AG08396 (cell line): ENCODE results near the gene RPE.

Source experiments
- DNase-seq: peaks from one replicate; pipeline ENCODE4 v3.0.0; 2012; ENCODE audit warnings: low spot score, mixed read lengths

Gene RPE

GRCh38 chr2:210000464-210001324 is 1.7 kb upstream of the RPE start:
- DNase-seq: no peak

DNA sequence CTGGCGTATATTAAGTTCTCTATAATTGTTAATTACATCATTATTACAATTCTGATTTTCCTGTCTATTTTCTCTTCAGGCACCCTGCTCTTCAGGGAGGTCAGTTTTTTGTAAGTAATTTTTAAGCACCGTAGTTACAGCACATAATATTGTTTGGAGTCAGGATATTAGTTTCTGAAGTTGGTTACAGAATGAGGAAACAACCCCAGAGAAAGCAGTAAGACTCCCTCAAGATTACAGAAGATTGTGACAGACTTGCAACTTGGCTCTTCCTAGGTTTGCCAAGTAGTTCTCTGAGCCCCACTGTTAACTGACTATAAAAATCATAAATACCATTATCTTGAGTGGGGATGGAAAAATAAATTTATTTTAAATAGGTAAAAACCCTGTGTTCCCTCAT is 921 bp downstream of the RPE start:
- no peak for DNase-seq

- DNase-seq: no peak
These were observed 2.4 kb downstream of the RPE start for GRCh38 chr2:210004881-210005280.

DNA sequence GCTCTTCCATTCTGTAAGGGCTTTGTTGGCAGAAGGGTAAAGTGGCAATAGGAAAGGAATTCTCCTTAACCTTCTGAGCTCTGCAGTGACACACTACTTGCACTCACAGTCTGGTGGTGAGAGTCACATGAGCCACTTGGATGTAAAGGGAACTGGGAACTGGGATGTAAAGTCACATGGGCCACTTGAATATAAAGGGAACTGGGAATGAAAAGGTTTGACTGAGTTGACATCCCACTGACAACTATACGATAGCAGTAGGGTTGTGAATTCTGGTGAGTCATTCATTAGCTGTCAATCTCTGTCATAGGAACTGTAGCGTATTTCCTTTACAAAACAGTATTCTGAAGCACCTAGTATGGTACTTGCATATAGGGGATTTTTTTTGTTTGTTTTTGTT is 5.5 kb downstream of the RPE start:
- no peak for DNase-seq

DNA sequence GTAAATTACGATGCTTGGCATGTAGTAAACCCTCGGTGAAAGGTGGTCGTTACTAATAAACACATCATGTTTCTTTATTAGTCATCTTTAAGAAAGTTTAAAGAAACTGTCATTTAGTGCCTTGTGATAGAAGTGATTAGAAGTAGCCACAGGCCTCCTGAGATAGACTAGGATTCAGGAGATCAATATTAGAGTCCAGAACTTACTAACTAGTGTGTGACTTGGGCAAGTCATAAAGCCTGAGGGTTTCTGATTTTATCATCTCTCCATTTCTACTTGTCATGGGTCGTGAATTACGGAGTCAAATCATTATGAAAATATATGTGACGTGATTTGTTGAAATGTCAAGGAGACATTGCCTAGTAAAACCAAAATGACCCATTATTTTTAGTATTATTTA is 6.7 kb downstream of the RPE start:
- no peak for DNase-seq

DNA sequence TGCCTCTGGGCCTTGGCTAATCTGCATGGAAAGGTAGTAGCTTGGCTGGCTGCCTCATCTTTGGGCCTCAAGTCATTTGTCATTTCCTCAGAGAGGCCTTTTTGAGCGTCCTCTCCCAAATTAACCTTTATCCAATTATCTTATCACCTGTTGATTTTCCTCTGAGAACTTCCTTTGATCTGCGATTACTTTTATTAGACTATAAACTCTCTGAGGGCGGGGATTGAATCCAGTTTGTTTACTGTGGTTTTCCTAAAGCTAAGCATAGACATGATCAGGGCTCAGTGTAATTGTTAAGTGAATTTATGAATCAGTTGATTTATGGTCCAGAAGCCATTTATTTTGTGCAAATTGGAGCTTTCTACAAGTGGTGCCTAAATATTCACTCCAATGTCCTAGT is 7.5 kb downstream of the RPE start:
- DNase-seq: no peak

DNA sequence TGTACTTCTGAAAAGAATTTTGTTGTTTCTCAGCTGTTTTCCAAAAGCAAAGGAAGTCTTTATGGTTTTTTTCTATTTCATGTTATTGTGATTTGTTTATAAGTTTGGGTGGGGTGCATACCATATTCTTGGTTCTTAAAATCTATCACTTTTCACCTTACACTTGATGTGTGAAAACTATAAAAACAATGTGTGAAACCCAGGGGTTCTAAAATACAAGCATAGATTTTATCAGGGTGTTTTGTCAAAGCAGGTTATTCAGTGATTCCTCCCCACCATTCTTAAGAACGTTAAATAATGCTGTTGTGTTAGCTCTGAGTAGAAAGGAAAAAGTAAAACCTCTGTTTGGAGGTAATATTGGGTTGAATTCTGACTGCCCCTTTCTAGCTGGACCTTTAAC is 17.7 kb downstream of the RPE start:
- no peak for DNase-seq

DNA sequence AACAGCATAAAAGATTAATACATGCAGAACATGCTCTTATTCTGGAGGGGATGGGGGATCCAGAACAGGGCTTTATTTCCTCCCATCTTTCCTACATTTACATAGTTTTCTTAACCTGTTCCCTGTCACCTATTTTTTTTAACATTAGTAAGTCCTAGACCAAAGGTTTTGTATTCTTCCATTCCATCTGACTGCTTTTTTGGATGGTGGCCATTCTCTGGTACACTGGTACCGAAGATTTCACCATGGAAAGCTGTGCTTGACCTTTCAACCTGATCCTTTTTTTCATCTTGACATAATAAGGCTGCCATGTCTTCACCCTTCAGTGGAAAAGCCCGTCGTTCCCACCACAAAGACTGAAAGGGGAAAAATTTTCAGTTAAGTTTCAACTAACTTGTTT is 20.4 kb downstream of the RPE start:
- no peak for DNase-seq

DNA sequence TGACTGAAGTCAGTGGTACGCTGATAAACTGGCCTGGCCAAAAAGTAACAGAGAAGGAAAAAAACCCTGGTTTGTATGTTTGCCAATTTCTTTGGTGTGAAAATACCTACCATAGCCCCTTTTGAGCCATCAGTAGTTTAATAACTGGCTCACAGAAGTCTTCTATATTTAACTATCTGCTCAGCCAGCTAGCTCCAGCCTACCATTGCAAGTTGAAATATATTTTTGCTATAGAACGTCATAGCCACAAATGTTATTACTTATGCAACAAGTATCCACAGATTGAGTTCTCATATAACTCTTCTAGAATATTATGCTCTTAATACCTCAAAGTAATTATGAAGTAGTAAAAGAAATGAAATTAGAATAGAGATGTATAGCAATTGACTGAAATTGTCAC is 25.2 kb downstream of the RPE start:
- no peak for DNase-seq

DNA sequence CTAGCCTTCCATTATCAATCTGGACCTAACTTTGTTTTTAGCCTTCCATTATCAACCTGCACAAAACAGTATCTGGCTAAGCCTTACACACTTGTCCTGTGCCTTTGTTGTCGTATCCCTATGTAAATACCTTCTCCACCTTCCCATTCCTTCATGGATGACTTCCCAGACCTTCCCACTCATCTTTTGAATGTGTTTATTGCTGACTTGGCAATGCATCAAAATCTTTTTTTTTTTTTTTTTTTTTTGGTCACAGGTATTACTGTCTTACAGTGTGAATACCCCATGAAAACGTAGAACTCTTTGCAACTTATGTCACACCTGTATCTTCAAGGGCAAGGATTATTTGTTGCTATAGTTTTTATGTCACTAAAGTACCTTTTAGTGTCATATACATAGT is 25.7 kb downstream of the RPE start:
- DNase-seq: no peak

- DNase-seq: no peak
These were observed 31.7 kb downstream of the RPE start for GRCh38 chr2:210034087-210034683.

DNA sequence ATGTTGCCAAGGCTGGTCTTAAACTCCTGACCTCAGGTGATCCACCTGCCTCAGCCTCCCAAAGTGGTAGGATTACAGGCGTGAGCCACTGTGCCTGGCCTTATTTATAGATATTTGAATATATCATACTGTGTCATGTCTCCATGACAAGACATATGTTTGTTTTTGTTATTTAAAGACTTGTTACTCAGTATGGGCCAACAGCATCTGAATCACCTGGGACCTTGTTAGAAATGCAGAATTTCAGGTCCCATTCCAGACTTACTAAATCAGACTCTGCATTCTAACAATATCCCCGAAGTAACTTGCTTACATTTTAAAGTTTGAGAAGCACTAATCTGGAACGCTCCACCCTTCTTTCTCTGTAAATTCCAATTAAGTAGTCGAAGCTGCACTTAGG is 33.2 kb downstream of the RPE start:
- no peak for DNase-seq

DNA sequence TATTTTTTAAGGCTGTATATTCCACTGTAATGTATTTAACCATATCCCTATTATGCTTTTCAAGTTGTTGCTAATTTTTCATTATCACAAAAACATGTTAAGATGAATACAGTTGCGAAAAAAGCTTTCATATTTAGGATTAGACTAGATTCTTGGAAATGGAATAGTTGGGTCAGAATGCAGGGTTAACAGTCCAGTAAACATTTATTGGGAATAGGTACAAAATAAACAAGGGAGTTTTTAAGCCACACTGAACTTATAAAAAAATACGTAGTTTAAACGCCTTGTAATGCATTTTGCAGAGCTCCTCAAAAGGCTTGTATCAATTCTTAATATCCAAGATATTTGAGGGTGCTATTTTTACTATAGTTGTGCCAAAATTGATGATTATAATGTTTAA is 35.6 kb downstream of the RPE start:
- no peak for DNase-seq

- no peak for DNase-seq
These were observed 44.5 kb downstream of the RPE start for GRCh38 chr2:210046851-210047500.

DNA sequence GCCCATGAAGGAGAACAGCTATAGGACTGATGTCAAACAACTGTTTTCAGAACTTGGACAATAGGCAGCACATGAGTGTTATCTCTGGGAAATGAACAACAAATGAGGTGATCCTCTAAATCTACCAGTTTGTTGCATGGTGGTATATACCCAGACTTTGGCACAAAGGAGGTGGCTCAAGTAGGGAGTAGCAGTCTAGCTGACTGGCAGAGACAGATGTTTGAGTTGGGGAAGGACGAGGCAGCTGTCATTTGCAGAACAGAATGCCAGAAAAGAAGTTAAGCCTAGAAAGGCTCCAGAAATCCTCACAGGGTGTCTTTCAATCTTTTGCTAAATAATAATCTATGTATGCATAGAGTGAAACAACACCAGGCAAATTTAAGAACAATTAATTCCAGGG is 47.4 kb downstream of the RPE start:
- no peak for DNase-seq

DNA sequence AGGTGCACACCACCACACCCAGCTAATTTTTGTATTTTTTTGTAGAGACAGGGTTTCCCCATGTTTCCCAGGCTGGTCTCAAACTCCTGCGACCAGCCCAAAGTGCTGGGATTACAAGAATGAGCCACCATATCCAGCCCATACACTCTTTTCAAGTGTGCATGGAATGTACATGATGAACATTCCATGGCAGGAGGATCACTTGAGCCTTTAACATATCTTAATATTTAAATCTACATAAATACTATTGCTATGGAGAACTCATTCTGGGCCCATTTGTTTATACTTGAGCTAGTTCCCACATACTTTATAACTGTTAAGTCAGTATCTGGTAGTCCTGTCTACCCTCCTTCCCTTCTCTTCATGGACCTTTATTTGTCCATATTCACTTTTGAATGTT is 48.4 kb downstream of the RPE start:
- no peak for DNase-seq

DNA sequence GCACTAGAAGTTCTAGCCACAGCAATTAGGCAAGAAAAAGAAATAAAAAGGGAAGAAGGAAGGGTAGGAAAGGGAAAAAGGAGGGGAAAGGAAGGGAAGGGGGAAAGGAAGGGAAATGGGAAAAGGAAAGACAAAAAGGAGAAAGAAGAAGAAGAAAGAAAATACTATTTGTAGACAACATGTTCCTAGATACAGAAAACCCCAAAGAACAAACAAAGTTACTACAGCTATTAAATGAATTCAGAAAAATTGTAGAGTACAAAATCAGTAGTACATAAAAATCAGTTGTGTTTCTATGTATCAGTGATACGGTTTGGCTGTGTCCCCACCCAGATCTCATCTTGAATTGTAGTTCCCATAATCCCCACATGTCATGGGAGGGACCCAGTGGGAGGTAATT is 52.3 kb downstream of the RPE start:
- DNase-seq: no peak

DNA sequence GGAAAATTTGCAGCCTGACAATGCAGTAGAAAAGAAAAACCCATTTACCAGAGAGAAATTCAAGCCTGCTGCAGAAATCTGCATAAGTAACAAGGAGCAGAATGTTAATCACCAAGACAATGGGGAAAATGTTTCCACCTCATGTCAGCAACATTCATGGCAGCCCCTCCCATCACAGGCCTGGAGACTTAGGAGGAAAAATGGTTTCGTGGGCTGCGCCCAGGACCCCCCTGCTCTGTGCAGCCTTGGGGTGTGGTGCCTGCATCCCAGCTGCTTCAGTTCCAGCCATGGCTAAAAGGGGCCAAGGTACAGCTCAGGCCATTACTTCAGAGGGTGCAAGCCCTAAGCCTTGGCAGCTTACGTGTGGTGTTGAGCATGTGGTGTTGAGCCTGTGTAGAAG is 53.4 kb downstream of the RPE start:
- DNase-seq: no peak

DNA sequence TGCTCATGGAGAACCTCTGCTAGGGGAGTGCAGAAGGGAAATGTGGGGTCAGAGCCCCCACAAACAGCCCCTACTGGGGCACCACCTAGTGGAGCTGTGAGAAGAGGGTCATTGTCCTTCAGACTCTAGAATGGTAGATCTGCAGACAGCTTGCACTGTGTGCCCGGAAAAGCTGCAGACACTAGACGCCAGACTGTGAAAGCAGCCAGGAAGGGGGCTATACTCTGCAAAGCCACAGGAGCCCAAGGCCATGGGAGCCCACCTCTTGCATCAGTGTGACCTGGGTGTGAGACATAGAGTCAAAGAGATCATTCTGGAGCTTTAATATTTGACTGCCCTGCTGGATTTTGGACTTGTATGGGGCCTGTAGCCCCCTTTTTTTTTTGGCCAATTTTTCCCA is 60.9 kb downstream of the RPE start:
- DNase-seq: no peak
